Measurements from ENCODE around the gene FLCN.

The FLCN gene

DNA sequence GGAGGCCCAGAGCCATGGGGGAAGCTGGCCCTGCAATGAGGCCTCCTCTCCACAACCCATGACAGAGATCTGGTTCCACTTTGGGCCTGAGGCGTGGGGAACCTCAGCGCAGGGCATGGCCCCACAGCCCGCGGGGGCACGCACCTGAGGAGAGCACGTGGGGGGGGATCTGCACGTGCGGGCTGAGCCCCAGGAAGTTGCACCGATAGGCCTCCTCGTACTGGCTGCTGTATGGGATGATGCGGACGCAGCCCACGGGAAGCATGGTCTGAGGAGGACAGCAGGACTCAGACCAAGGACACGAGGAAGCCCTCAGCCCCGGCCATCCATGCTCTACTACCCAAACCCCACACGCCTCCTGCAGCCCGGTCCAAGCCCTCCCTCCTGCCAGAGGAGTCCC is 20.7 kb downstream of the FLCN start:
- H3K27ac ChIP-seq = no peak overlapping the region
- TF ChIP-seq, protein P1, sequence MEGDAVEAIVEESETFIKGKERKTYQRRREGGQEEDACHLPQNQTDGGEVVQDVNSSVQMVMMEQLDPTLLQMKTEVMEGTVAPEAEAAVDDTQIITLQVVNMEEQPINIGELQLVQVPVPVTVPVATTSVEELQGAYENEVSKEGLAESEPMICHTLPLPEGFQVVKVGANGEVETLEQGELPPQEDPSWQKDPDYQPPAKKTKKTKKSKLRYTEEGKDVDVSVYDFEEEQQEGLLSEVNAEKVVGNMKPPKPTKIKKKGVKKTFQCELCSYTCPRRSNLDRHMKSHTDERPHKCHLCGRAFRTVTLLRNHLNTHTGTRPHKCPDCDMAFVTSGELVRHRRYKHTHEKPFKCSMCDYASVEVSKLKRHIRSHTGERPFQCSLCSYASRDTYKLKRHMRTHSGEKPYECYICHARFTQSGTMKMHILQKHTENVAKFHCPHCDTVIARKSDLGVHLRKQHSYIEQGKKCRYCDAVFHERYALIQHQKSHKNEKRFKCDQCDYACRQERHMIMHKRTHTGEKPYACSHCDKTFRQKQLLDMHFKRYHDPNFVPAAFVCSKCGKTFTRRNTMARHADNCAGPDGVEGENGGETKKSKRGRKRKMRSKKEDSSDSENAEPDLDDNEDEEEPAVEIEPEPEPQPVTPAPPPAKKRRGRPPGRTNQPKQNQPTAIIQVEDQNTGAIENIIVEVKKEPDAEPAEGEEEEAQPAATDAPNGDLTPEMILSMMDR (conservative IDR thresholded peaks at IDR 0.05) = no peak

- TF ChIP-seq, protein P1 (conservative IDR thresholded peaks at IDR 0.05) = no peak
- no peak overlapping the region for H3K27ac ChIP-seq
Observed at GRCh38 chr17:17215575-17215974, 21.4 kb downstream of the FLCN start.

- TF ChIP-seq, protein P1 (conservative IDR thresholded peaks at IDR 0.05) = no peak
- H3K27ac ChIP-seq = no peak overlapping the region
Observed at GRCh38 chr17:17214646-17215436, 22.1 kb downstream of the FLCN start.

DNA sequence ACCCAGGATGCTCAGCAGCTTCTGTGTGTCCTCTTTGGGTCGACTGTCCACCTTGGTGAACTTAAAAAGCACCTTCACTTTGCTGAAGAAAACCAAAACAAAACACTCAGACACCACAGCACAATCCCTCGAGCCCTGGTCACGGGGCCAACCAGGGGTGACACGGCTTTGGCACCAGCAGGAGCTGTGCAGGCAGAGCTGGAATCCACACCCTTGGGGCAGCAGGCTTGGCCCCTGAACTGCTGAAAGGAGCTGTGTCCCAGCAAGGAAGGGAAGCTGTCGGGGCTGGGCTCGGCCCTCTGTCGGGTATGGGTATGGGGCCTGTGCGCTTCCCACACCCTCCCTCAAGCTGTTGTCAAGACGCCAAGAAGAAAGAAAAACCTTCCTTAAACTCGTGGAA is 23.2 kb downstream of the FLCN start:
- TF ChIP-seq, protein P1 (conservative IDR thresholded peaks at IDR 0.05) = no peak
- H3K27ac ChIP-seq = no peak overlapping the region

DNA sequence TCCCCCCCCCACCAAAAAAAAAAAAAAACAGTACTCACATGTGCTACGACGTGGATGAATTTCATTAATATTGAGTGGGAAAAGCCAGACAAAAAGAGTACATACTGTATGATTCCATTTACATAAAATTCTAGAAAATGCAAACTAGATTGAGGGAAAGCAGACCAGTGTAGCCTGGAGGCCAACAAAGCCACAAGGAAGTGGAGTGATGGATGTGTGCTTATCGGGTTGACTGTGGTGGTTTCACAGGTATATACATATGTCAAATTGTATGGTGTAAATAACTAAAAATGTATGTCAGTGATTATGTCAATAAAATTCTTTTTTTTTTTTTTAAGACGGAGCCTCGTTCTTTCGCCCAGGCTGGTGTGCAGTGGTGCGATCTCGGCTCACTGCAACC is 29.0 kb downstream of the FLCN start:
- TF ChIP-seq, protein P1 (conservative IDR thresholded peaks at IDR 0.05) = no peak
- H3K27ac ChIP-seq = no peak overlapping the region

DNA sequence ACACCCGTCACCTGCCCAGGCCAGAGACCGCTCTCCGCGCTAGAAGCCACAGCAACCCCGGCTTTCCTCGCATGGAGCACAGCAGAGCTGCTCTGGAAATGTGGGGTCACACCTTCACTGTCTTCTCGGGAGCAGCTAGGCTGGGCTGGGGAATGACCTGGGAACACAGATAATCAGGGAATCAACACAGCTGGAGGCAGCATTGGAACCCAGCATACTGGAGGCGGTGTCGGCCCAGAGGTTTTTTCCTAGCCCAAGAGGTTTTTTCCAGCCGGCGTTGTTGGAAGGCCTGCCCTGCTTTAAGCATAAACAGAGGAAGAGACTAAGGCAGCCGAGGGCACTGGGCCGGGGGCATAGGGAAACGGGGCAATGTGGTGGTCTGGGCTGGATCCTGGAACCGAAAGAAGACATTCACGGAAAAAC is 30.0 kb downstream of the FLCN start:
- H3K27ac ChIP-seq = peak overlapping the region; percentile 95
- TF ChIP-seq, protein P1 (conservative IDR thresholded peaks at IDR 0.05) = no peak

GRCh38 chr17:17206124-17206912 is 30.6 kb downstream of the FLCN start, which contains the start of gene PLD6:
PLD6 (minus strand) TSS chr17:17206333; CDS start chr17:17206286, 47 bp downstream.
- H3K27ac ChIP-seq = peak within 1 kb of the TSS; percentile 95
- TF ChIP-seq, protein P1 (conservative IDR thresholded peaks at IDR 0.05) = no peak

All from VCaP (cell line).